K562 (cell line): ENCODE data around the gene ZNF33A. TPM values are rescaled to one million over a fixed set of nuclear protein-coding genes. Genes with fewer than 3 reads are reported as not detected.

ENCODE experiments used
- BCOR ChIP-seq: fragments of 450-650 bp; IDR thresholded peaks from 2 replicates; pipeline ENCODE4 v1.6.1; 2016
- BRF1 ChIP-seq: IDR thresholded peaks from 3 replicates; pipeline ENCODE4 v1.6.1; 2011; ENCODE audit warnings: borderline replicate concordance, mild to moderate bottlenecking; ENCODE audit not compliant: insufficient read length; ENCODE audit errors: extremely low read depth
- CBFA2T3 ChIP-seq: fragments of 450-650 bp; IDR thresholded peaks from 2 replicates; pipeline ENCODE4 v1.6.1; 2017
- CEBPB ChIP-seq: fragments of 450-650 bp; IDR thresholded peaks from 2 replicates; pipeline ENCODE4 v1.6.1; 2016; ENCODE audit warnings: missing genetic modification characterization, missing compliant biosample characterization
- CHAMP1 ChIP-seq: fragments of 450-650 bp; IDR thresholded peaks from 2 replicates; pipeline ENCODE4 v1.6.1; 2016; ENCODE audit warnings: mild to moderate bottlenecking
- ERF ChIP-seq: fragments of 450-650 bp; formaldehyde crosslinking; IDR thresholded peaks from 2 replicates; pipeline ENCODE4 v1.4.0; 2020; ENCODE audit warnings: mild to moderate bottlenecking, mixed read lengths
- ETV5 ChIP-seq: sonication (generic); formaldehyde crosslinking; IDR thresholded peaks from 2 replicates; pipeline ENCODE4 v1.4.0; 2020; ENCODE audit warnings: low read depth, mild to moderate bottlenecking, missing genetic modification reagents
- GATAD2A ChIP-seq: fragments of 450-650 bp; IDR thresholded peaks from 2 replicates; pipeline ENCODE4 v1.6.1; 2017
- HDAC3 ChIP-seq: fragments of 450-650 bp; IDR thresholded peaks from 2 replicates; pipeline ENCODE4 v1.6.1; 2018; ENCODE audit warnings: borderline replicate concordance, mild to moderate bottlenecking, moderate library complexity; ENCODE audit not compliant: partially characterized antibody
- HEY1 ChIP-seq: fragments of 250-450 bp; sonication (Bioruptor Pico); IDR thresholded peaks from 2 replicates; pipeline ENCODE4 v1.5.0; 2020; ENCODE audit warnings: mild to moderate bottlenecking, moderate library complexity, borderline replicate concordance
- MIER1 ChIP-seq: fragments of 450-650 bp; IDR thresholded peaks from 2 replicates; pipeline ENCODE4 v1.6.1; 2016; ENCODE audit warnings: antibody characterized with exemption, mild to moderate bottlenecking, low read depth
- NFIC ChIP-seq: fragments of 450-650 bp; IDR thresholded peaks from 2 replicates; pipeline ENCODE4 v1.6.1; 2017; ENCODE audit warnings: mild to moderate bottlenecking, inconsistent platforms
- NRF1 ChIP-seq, 2 experiments: fragments of 450-650 bp; IDR thresholded peaks in 1 of 2; conservative IDR thresholded peaks in 1 of 2; 2 replicates each; pipeline ENCODE4 v1.6.1; 2014; ENCODE audit warnings: mild to moderate bottlenecking in 2 of 2
- PHTF2 ChIP-seq: fragments of 250-450 bp; sonication (Bioruptor Pico); IDR thresholded peaks from 2 replicates; pipeline ENCODE4 v1.5.0; 2021; ENCODE audit warnings: mild to moderate bottlenecking
- PML ChIP-seq: IDR thresholded peaks from 2 replicates; pipeline ENCODE4 v1.6.1; 2012; ENCODE audit warnings: low read length, inconsistent platforms
- SMAD1 ChIP-seq: fragments of 150-350 bp; IDR thresholded peaks from 2 replicates; pipeline ENCODE4 v1.6.1; 2014; ENCODE audit warnings: low read length, low read depth; ENCODE audit not compliant: partially characterized antibody
- SMAD2 ChIP-seq: fragments of 150-350 bp; IDR thresholded peaks from 2 replicates; pipeline ENCODE4 v1.6.1; 2014; ENCODE audit warnings: low read depth, mild to moderate bottlenecking, low read length
- SMC3 ChIP-seq: conservative IDR thresholded peaks from 2 replicates; pipeline ENCODE4 v1.6.1; 2011; ENCODE audit warnings: low read depth, low read length, improper control_type of control experiment; ENCODE audit not compliant: insufficient read depth
- TAF9B ChIP-seq: fragments of 450-650 bp; IDR thresholded peaks from 2 replicates; pipeline ENCODE4 v1.6.1; 2018; ENCODE audit warnings: mild to moderate bottlenecking; ENCODE audit not compliant: partially characterized antibody
- TCF7 ChIP-seq: sonication (generic); IDR thresholded peaks from 2 replicates; pipeline ENCODE4 v1.6.1; 2016; ENCODE audit warnings: antibody characterized with exemption, borderline replicate concordance
- ZFX ChIP-seq: sonication (generic); formaldehyde crosslinking; IDR thresholded peaks from 2 replicates; pipeline ENCODE4 v1.8.0; 2022; ENCODE audit warnings: mild to moderate bottlenecking, missing genetic modification reagents, moderate library complexity
- ZNF511 ChIP-seq: sonication (generic); formaldehyde crosslinking; IDR thresholded peaks from 2 replicates; pipeline ENCODE4 v1.8.0; 2022; ENCODE audit warnings: mild to moderate bottlenecking, missing genetic modification reagents
- ZNF609 ChIP-seq: sonication (generic); formaldehyde crosslinking; IDR thresholded peaks from 2 replicates; pipeline ENCODE4 v1.8.1; 2023; ENCODE audit warnings: missing genetic modification reagents, mild to moderate bottlenecking, borderline replicate concordance
- polyA plus RNA-seq, 8 experiments: library from polyadenylated mRNA; depleted of rRNA in 4 of 8; stranded (reverse) in 5 of 8; unstranded in 3 of 8; fragments of >200 nt; fragmentation: Nextera tagmentation in 2 of 8; fragmentation: Illumina TruSeq in 1 of 8; extraction: Ambion mirVana in 2 of 8; extraction: Trizol in 1 of 8; gene quantifications; 2 replicates each; pipeline versions ENCODE4 v1.2.1 to v1.2.3, GENCODE V29; 2011 to 2014; ENCODE audit warnings: inconsistent platforms in 1 of 8, missing spikeins in 1 of 8
- total RNA-seq, 7 experiments: library from RNA; depleted of rRNA in 6 of 7; stranded (reverse); fragments of >200 nt in 6 of 7; fragmentation: Illumina TruSeq in 2 of 7; extraction: Trizol in 2 of 7; gene quantifications; 2 replicates each; pipeline versions ENCODE4 v1.2.1 to v1.2.3, GENCODE V29; 2011 to 2021; ENCODE audit warnings: low replicate concordance in 1 of 7

ZNF33A gene
- total and polyA plus RNA-seq, 9 of the 15 experiments (the other 6 are each of a cell fraction or from before 2014, with no cell fraction given), result 8.1 to 27.5 (median 16.4) TPM

GRCh38 chr10:38010119-38010903 lies at the start of gene ZNF33A (continued):
- TF ChIP-seq ZNF609 (CRISPR knock-in tag) (no peak), SMAD2 (no peak), PML (no peak; the same call in 1 of the 2 replicates), NRF1 (conservative IDR thresholded peaks at IDR 0.05 in 1 of 2, IDR thresholded peaks at IDR 0.05 in 1 of 2) (peak; percentile 93 to 94), SMC3 (no peak), MIER1 (no peak), TCF7 (no peak), HDAC3 (no peak), ZNF511 (CRISPR knock-in tag) (0 out of 2 replicates have a peak, but pooled peaks have one; percentile 26), GATAD2A (no peak), ERF (CRISPR knock-in tag) (no peak), CHAMP1 (no peak), CEBPB (tag) (no peak), ETV5 (CRISPR knock-in tag) (no peak; the same call in 1 of the 2 replicates), NFIC (no peak), ZFX (CRISPR knock-in tag) (no peak), HEY1 (CRISPR knock-in tag) (no peak), PHTF2 (CRISPR knock-in tag) (no peak), CBFA2T3 (no peak), BCOR (no peak), BRF1 (no peak), TAF9B (no peak), SMAD1 (peak; percentile 23)
